Osteoblast (primary cell): Measurements from ENCODE around the gene SSR2. TPM values are rescaled to one million over a fixed set of nuclear protein-coding genes. Genes with fewer than 3 reads are reported as not detected.

Experiments used
- DNase-seq: peaks from one replicate; pipeline ENCODE4 v3.0.0; 2011; ENCODE audit warnings: low spot score, mixed read lengths; ENCODE audit not compliant: insufficient read length; ENCODE audit errors: missing footprints
- H2AFZ ChIP-seq: 2 replicates; pipeline ENCODE4 v1.6.0; 2011; ENCODE audit warnings: mild to moderate bottlenecking, low read length
- H3K27ac ChIP-seq: 2 replicates; pipeline ENCODE4 v1.5.1; 2011; ENCODE audit warnings: mild to moderate bottlenecking, low read depth, low read length, moderate library complexity
- H3K27me3 ChIP-seq: 2 replicates; pipeline ENCODE4 v1.6.0; 2012; ENCODE audit warnings: mild to moderate bottlenecking, control low read depth, inconsistent platforms, low read length, moderate library complexity; ENCODE audit not compliant: insufficient read depth
- H3K36me3 ChIP-seq: 2 replicates; pipeline ENCODE4 v1.5.1; 2011; ENCODE audit warnings: mild to moderate bottlenecking, low read length, control low read depth, moderate library complexity; ENCODE audit not compliant: insufficient read depth
- H3K4me1 ChIP-seq: 2 replicates; pipeline ENCODE4 v1.5.1; 2011; ENCODE audit warnings: mild to moderate bottlenecking, low read length, control low read depth, moderate library complexity; ENCODE audit not compliant: insufficient read depth
- H3K4me2 ChIP-seq: 2 replicates; pipeline ENCODE4 v1.6.0; 2011; ENCODE audit warnings: mild to moderate bottlenecking, low read length; ENCODE audit not compliant: insufficient read depth
- H3K4me3 ChIP-seq: fragments of 200-600 bp; sonication (generic); 3 replicates; pipeline ENCODE4 v1.5.1; 2012; ENCODE audit warnings: mild to moderate bottlenecking, low read length, inconsistent platforms; ENCODE audit not compliant: insufficient read depth
- H3K79me2 ChIP-seq: 2 replicates; pipeline ENCODE4 v1.6.0; 2012; ENCODE audit warnings: mild to moderate bottlenecking, low read length, control low read depth, inconsistent platforms; ENCODE audit not compliant: insufficient read depth
- H3K9me3 ChIP-seq: 2 replicates; pipeline ENCODE4 v1.5.1; 2011; ENCODE audit warnings: low read depth, low read length, control low read depth
- H4K20me1 ChIP-seq: 2 replicates; pipeline ENCODE4 v1.6.0; 2012; ENCODE audit warnings: mild to moderate bottlenecking, low read length, control low read depth; ENCODE audit not compliant: insufficient read depth
- CTCF ChIP-seq: IDR thresholded peaks from 2 replicates; pipeline ENCODE4 v1.5.1; 2011; ENCODE audit warnings: mild to moderate bottlenecking, low read depth, low read length, moderate library complexity; ENCODE audit errors: extremely low read depth
- total RNA-seq: library from RNA; depleted of rRNA; stranded (reverse); fragments of >200 nt; gene quantifications from 2 replicates; pipeline ENCODE4 v1.2.3, GENCODE V29; 2012

The SSR2 gene
- 332 and 415 TPM in 2 replicates for total RNA-seq

GRCh38 chr1:156020293-156021092 is at the start of gene SSR2:
Gene SSR2, minus strand, starts transcription at chr1:156020951. Its CDS starts 784 bp downstream, at chr1:156020167.
- Histone ChIP-seq H3K36me3 (peaks cover 38% of the 10 kb centered on the region), H3K4me3 (peak within 1 kb of the TSS; percentile 92), H3K4me2 (peak within 1 kb of the TSS; percentile 99), H3K4me1 (peaks cover 8% of the 10 kb centered on the region), H4K20me1 (peaks cover 15% of the 10 kb centered on the region), H3K27me3 (peaks cover 6% of the 10 kb centered on the region), H3K27ac (peak within 1 kb of the TSS; percentile 68), H3K79me2 (peaks cover 35% of the 10 kb centered on the region), H2AFZ (peak within 1 kb of the TSS; percentile 89), H3K9me3 (no peaks in the 10 kb centered on the region)
- no peak for TF ChIP-seq CTCF
- DNase-seq: peak; percentile 97

- H3K4me3 ChIP-seq: no peak overlapping the region
- H3K79me2 ChIP-seq: no peaks in the 10 kb centered on the region
- TF ChIP-seq CTCF: no peak
- H3K4me1 ChIP-seq: no peaks in the 10 kb centered on the region
- no peak overlapping the region for H3K4me2 ChIP-seq
- no peak overlapping the region for H3K27ac ChIP-seq
- no peaks in the 10 kb centered on the region for H3K27me3 ChIP-seq
- no peaks in the 10 kb centered on the region for H4K20me1 ChIP-seq
- no peaks in the 10 kb centered on the region for H3K36me3 ChIP-seq
- H2AFZ ChIP-seq: no peak overlapping the region
- H3K9me3 ChIP-seq: no peaks in the 10 kb centered on the region
- no peak for DNase-seq
Measured at GRCh38 chr1:156070548-156070947, 49.8 kb upstream of the SSR2 start.

GRCh38 chr1:156069490-156070455 is 49.0 kb upstream of the SSR2 start:
- DNase-seq: no peak
- H3K36me3 ChIP-seq: no peaks in the 10 kb centered on the region
- H2AFZ ChIP-seq: no peak overlapping the region
- no peaks in the 10 kb centered on the region for H3K79me2 ChIP-seq
- TF ChIP-seq CTCF: no peak
- no peaks in the 10 kb centered on the region for H3K9me3 ChIP-seq
- no peak overlapping the region for H3K4me3 ChIP-seq
- no peaks in the 10 kb centered on the region for H3K4me1 ChIP-seq
- H3K27me3 ChIP-seq: no peaks in the 10 kb centered on the region
- H4K20me1 ChIP-seq: no peaks in the 10 kb centered on the region
- H3K4me2 ChIP-seq: no peak overlapping the region
- no peak overlapping the region for H3K27ac ChIP-seq
